ENCODE data around the gene USP13. TPM values are rescaled to one million over a fixed set of nuclear protein-coding genes. Genes with fewer than 3 reads are reported as not detected.

USP13 gene
- total and polyA plus RNA-seq, 2 experiments from 2014 or later, result 9.6 to 15.7 TPM

DNA sequence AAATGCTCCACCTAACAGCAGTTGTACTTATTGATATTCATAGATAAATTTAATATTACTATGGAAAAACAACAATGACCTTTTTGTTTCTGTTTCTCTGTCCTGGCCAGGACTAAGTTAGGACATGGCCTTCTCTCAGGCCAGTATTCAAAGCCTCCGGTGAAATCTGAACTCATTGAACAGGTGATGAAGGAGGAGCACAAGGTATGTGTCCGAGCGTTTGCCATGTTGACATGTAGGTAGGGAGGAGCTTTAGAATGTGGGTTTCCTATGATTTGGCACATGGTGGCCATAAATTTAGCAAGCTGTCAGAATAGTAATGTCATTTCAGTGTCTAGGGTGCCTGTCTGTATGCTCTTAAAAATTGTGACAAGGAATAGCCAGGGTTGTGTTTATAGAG lies 77.7 kb downstream of the USP13 start:
- H3K27ac ChIP-seq, result no peak overlapping the region
- H3K4me2 ChIP-seq, result no peak overlapping the region
- no peak for DNase-seq (ENCODE audit: low spot score)
- H3K9me2 ChIP-seq (replicated peaks; ENCODE audit: insufficient read depth), result no peaks in the 10 kb centered on the region
- no peaks in the 10 kb centered on the region for H4K20me1 ChIP-seq (ENCODE audit: insufficient read depth, poor library complexity, severe bottlenecking)
- no peak overlapping the region for H2AFZ ChIP-seq
- H3K4me3 ChIP-seq, result no peak overlapping the region
- H3K27me3 ChIP-seq, result no peaks in the 10 kb centered on the region
- TF ChIP-seq, protein P1, sequence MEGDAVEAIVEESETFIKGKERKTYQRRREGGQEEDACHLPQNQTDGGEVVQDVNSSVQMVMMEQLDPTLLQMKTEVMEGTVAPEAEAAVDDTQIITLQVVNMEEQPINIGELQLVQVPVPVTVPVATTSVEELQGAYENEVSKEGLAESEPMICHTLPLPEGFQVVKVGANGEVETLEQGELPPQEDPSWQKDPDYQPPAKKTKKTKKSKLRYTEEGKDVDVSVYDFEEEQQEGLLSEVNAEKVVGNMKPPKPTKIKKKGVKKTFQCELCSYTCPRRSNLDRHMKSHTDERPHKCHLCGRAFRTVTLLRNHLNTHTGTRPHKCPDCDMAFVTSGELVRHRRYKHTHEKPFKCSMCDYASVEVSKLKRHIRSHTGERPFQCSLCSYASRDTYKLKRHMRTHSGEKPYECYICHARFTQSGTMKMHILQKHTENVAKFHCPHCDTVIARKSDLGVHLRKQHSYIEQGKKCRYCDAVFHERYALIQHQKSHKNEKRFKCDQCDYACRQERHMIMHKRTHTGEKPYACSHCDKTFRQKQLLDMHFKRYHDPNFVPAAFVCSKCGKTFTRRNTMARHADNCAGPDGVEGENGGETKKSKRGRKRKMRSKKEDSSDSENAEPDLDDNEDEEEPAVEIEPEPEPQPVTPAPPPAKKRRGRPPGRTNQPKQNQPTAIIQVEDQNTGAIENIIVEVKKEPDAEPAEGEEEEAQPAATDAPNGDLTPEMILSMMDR (IDR thresholded peaks at IDR 0.05; ENCODE audit: poor library complexity), result no peak
- TF ChIP-seq EZH2phosphoT487 (IDR thresholded peaks at IDR 0.05; ENCODE audit: low read depth, severe bottlenecking, unreplicated experiment) (no peak), EZH2 (IDR thresholded peaks at IDR 0.05; ENCODE audit: borderline replicate concordance) (no peak)
- 99% methylated on average over 3 of the region's 3 CpGs for WGBS (ENCODE audit: low lambda C conversion rate, missing lambda C conversion rate)
- H3K36me3 ChIP-seq (replicated peaks; ENCODE audit: insufficient read depth, low read depth), result no peaks in the 10 kb centered on the region
- no peaks in the 10 kb centered on the region for H3K79me2 ChIP-seq
- no peaks in the 10 kb centered on the region for H3K9me3 ChIP-seq (ENCODE audit: low read depth)
- peaks cover 10% of the 10 kb centered on the region for H3K4me1 ChIP-seq (ENCODE audit: insufficient read depth)

DNA sequence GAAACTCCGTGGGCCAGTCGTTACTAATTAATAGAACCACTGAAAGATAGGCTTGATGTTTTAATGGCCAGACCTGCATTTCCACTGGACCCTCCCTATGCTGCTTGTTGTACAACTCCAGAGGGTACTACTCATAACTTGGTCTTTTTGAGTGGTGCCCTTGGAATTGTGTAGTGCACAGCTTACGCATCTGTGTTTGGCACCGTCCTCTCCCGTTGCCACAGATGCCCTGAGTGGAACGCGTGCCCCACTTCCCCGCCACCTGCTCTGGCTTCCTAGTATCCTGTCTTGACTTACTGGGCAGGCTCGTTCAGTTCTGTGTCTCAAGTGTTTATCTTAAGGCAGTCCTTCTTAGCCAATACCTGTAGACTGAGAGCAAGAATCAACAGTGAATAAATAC lies 78.7 kb downstream of the USP13 start:
- Histone ChIP-seq H3K4me3 (no peak overlapping the region), H4K20me1 (ENCODE audit: insufficient read depth, poor library complexity, severe bottlenecking) (no peaks in the 10 kb centered on the region), H3K4me2 (no peak overlapping the region), H3K27me3 (no peaks in the 10 kb centered on the region), H3K9me3 (ENCODE audit: low read depth) (no peaks in the 10 kb centered on the region), H3K79me2 (no peaks in the 10 kb centered on the region), H3K9me2 (replicated peaks; ENCODE audit: insufficient read depth) (no peaks in the 10 kb centered on the region), H3K27ac (no peak overlapping the region), H3K36me3 (replicated peaks; ENCODE audit: insufficient read depth, low read depth) (no peaks in the 10 kb centered on the region), H3K4me1 (ENCODE audit: insufficient read depth) (peaks cover 10% of the 10 kb centered on the region), H2AFZ (no peak overlapping the region)
- WGBS (ENCODE audit: low lambda C conversion rate, missing lambda C conversion rate), result 87% methylated on average over 9 of the region's 9 CpGs
- DNase-seq (ENCODE audit: low spot score), result no peak
- TF ChIP-seq, protein P1 (IDR thresholded peaks at IDR 0.05; ENCODE audit: poor library complexity), result no peak
- TF ChIP-seq EZH2 (IDR thresholded peaks at IDR 0.05; ENCODE audit: borderline replicate concordance) (no peak), EZH2phosphoT487 (IDR thresholded peaks at IDR 0.05; ENCODE audit: low read depth, severe bottlenecking, unreplicated experiment) (no peak)

DNA sequence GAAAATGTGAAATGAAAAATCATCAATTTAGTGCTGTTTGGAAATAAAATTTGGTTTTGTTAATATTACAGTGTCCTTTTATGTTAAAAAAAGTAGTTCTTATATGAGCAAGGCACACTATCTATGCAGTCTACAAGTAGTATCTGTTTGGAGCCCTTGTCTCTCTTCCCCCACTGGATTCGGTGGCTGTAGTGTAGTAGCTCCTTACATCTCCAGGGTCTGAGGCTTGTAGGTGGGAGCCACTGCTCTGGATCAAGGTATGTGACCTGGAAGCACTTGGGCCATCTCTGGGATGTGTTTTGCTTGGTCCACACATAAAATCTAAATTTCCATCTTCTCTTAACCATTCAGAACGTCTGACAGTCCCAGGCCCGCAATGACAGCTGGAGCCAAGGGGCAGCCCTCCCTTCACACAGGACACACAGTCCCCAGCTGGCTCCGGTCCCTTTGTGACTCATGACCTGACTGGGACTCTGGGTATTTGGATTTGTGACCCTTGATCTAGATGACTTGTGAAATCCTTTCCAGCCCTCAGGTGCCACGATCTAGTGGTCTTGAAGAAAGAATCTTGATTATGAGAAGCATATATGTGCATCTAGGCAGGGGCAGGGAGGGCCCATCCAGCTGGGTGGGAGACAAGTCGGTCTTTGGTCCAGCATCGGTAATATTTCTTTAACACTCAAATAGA lies 80.0 kb downstream of the USP13 start:
- H3K27me3 ChIP-seq, result no peaks in the 10 kb centered on the region
- no peaks in the 10 kb centered on the region for H3K36me3 ChIP-seq (replicated peaks; ENCODE audit: insufficient read depth, low read depth)
- no peak overlapping the region for H2AFZ ChIP-seq
- no peaks in the 10 kb centered on the region for H3K79me2 ChIP-seq
- H3K9me2 ChIP-seq (replicated peaks; ENCODE audit: insufficient read depth), result no peaks in the 10 kb centered on the region
- WGBS (ENCODE audit: low lambda C conversion rate, missing lambda C conversion rate), result 84% methylated on average over 7 of the region's 7 CpGs
- H3K4me1 ChIP-seq (ENCODE audit: insufficient read depth), result peaks cover 10% of the 10 kb centered on the region
- no peaks in the 10 kb centered on the region for H4K20me1 ChIP-seq (ENCODE audit: insufficient read depth, poor library complexity, severe bottlenecking)
- H3K4me2 ChIP-seq, result no peak overlapping the region
- TF ChIP-seq, protein P1 (IDR thresholded peaks at IDR 0.05; ENCODE audit: poor library complexity), result no peak
- no peak for TF ChIP-seq EZH2 (IDR thresholded peaks at IDR 0.05; ENCODE audit: borderline replicate concordance)
- TF ChIP-seq EZH2phosphoT487 (IDR thresholded peaks at IDR 0.05; ENCODE audit: low read depth, severe bottlenecking, unreplicated experiment), result no peak
- no peaks in the 10 kb centered on the region for H3K9me3 ChIP-seq (ENCODE audit: low read depth)
- no peak for DNase-seq (ENCODE audit: low spot score)
- H3K4me3 ChIP-seq, result no peak overlapping the region
- no peak overlapping the region for H3K27ac ChIP-seq

Data from hepatocyte (in vitro differentiated cells).